SU-DHL-6 (cell line): Measurements from ENCODE around the gene FAM78B.

ENCODE experiments used
- H2AFZ ChIP-seq: fragments of 200-600 bp; sonication (generic); 2 replicates; pipeline ENCODE4 v1.6.1; 2014; ENCODE audit warnings: low read depth, mild to moderate bottlenecking, moderate library complexity, mixed read lengths, antibody characterized with exemption, low read length; ENCODE audit not compliant: severe bottlenecking
- H3F3A ChIP-seq: fragments of 200-600 bp; shearing (Covaris generic); 2 replicates; pipeline ENCODE4 v1.6.0; 2016; ENCODE audit warnings: antibody characterized with exemption, mild to moderate bottlenecking; ENCODE audit not compliant: insufficient read depth
- H3K27ac ChIP-seq: fragments of 200-600 bp; sonication (generic); 2 replicates; pipeline ENCODE4 v1.5.1; 2016; ENCODE audit warnings: low read depth, mild to moderate bottlenecking, low read length, moderate library complexity, mixed read lengths
- H3K27me3 ChIP-seq: fragments of 200-600 bp; sonication (generic), shearing (Covaris generic); 2 replicates; pipeline ENCODE4 v1.6.0; 2014; ENCODE audit warnings: mild to moderate bottlenecking, low read length
- H3K36me3 ChIP-seq: fragments of 200-600 bp; sonication (generic); 2 replicates; pipeline ENCODE4 v1.6.1; 2014; ENCODE audit warnings: mild to moderate bottlenecking, low read length, mixed read lengths
- H3K4me2 ChIP-seq: fragments of 300-600, 200-600 bp; shearing (Covaris generic), sonication (generic); 2 replicates; pipeline ENCODE4 v1.6.0; 2014; ENCODE audit warnings: low read length, low read depth, mild to moderate bottlenecking; ENCODE audit not compliant: poor library complexity, severe bottlenecking
- H3K4me3 ChIP-seq: fragments of 200-600 bp; sonication (generic); 2 replicates; pipeline ENCODE4 v1.5.1; 2014; ENCODE audit warnings: antibody characterized with exemption, low read length, mild to moderate bottlenecking, mixed read lengths; ENCODE audit not compliant: insufficient read depth, poor library complexity, severe bottlenecking
- H3K79me2 ChIP-seq: fragments of 200-600 bp; sonication (generic); 2 replicates; pipeline ENCODE4 v1.6.1; 2014; ENCODE audit warnings: mild to moderate bottlenecking, low read length, moderate library complexity; ENCODE audit not compliant: insufficient read depth
- H3K9ac ChIP-seq: fragments of 200-600 bp; sonication (generic); 2 replicates; pipeline ENCODE4 v1.7.0; 2014; ENCODE audit warnings: mild to moderate bottlenecking, low read length
- H3K9me2 ChIP-seq: fragments of 200-600 bp; sonication (generic); replicated peaks from 2 replicates; pipeline ENCODE4 v1.6.1; 2014; ENCODE audit warnings: low read length; ENCODE audit not compliant: insufficient read depth
- H3K9me3 ChIP-seq: fragments of 200-600 bp; sonication (generic); 2 replicates; pipeline ENCODE4 v1.6.1; 2014; ENCODE audit warnings: low read length, mixed read lengths; ENCODE audit not compliant: insufficient read depth
- H4K20me1 ChIP-seq: fragments of 200-600 bp; sonication (generic); 2 replicates; pipeline ENCODE4 v1.6.1; 2014; ENCODE audit warnings: low read depth, mild to moderate bottlenecking, antibody characterized with exemption, low read length, moderate library complexity, mixed read lengths
- EZH2phosphoT487 ChIP-seq: fragments of 200-600 bp; sonication (generic), shearing (Covaris generic); conservative IDR thresholded peaks from 2 replicates; pipeline ENCODE4 v1.6.1; 2018; ENCODE audit warnings: mild to moderate bottlenecking, antibody characterized with exemption, low read length, moderate library complexity, mixed read lengths
- TF ChIP-seq, protein P1 (sequence below): fragments of 200-600 bp; sonication (generic); IDR thresholded peaks from one replicate; pipeline ENCODE4 v1.5.1; 2017; ENCODE audit warnings: antibody characterized with exemption, mild to moderate bottlenecking, low read length, moderate library complexity; ENCODE audit not compliant: insufficient read depth, poor library complexity, severe bottlenecking

Gene FAM78B

DNA sequence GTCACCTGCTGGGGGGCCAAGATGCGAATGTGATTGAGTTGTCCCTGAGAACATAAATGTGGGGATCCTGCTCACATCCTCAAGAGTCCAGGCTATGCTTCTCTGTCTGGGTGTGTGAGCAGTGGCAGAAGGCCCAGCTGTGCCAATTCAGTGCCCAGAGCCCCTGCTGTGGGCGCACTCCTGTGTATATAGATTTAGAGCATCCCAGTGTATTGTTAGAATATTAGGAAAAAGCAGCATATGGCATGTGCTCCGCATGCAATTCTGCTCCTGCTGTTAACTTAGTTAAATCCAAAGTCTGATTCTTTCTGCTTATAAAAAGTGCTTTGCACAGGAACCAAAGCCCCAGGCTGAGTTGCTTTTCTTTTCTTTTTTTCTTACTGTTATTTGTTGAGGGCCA is 37.8 kb downstream of the FAM78B start:
- Histone ChIP-seq H3K27me3 (no peaks in the 10 kb centered on the region), H3K27ac (no peak overlapping the region), H3K4me3 (no peak overlapping the region), H3K9me2 (no peaks in the 10 kb centered on the region), H3K79me2 (no peaks in the 10 kb centered on the region), H3F3A (no peaks in the 10 kb centered on the region), H3K4me2 (no peak overlapping the region), H3K9ac (no peak overlapping the region), H4K20me1 (no peaks in the 10 kb centered on the region), H2AFZ (no peak overlapping the region), H3K36me3 (no peaks in the 10 kb centered on the region), H3K9me3 (no peaks in the 10 kb centered on the region)
- TF ChIP-seq EZH2phosphoT487 = no peak
- TF ChIP-seq, protein P1, sequence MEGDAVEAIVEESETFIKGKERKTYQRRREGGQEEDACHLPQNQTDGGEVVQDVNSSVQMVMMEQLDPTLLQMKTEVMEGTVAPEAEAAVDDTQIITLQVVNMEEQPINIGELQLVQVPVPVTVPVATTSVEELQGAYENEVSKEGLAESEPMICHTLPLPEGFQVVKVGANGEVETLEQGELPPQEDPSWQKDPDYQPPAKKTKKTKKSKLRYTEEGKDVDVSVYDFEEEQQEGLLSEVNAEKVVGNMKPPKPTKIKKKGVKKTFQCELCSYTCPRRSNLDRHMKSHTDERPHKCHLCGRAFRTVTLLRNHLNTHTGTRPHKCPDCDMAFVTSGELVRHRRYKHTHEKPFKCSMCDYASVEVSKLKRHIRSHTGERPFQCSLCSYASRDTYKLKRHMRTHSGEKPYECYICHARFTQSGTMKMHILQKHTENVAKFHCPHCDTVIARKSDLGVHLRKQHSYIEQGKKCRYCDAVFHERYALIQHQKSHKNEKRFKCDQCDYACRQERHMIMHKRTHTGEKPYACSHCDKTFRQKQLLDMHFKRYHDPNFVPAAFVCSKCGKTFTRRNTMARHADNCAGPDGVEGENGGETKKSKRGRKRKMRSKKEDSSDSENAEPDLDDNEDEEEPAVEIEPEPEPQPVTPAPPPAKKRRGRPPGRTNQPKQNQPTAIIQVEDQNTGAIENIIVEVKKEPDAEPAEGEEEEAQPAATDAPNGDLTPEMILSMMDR = no peak

DNA sequence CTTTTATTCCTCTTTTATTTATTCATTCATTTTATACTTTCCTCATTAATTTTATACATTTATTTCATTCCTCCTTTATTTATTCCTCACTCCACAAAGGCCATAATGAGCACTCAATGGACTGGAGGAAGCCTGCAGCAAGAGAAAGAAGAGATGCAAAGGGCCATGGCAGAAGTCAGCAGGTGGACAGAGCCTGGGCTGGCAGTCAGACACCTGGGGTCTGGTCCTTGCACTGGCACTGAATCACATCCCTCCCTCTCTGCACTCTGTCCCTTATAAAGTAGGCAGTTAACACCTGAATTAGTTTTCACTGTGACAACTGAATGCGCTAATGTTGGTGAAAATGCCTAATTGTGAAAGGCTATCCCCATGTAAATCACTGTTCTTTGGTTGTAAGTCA is 38.6 kb downstream of the FAM78B start:
- no peaks in the 10 kb centered on the region for H3K79me2 ChIP-seq
- no peaks in the 10 kb centered on the region for H4K20me1 ChIP-seq
- H3K27ac ChIP-seq = no peak overlapping the region
- H3K9me3 ChIP-seq = no peaks in the 10 kb centered on the region
- no peak overlapping the region for H2AFZ ChIP-seq
- H3K4me3 ChIP-seq = no peak overlapping the region
- no peaks in the 10 kb centered on the region for H3F3A ChIP-seq
- H3K4me2 ChIP-seq = no peak overlapping the region
- no peaks in the 10 kb centered on the region for H3K9me2 ChIP-seq
- no peaks in the 10 kb centered on the region for H3K36me3 ChIP-seq
- no peaks in the 10 kb centered on the region for H3K27me3 ChIP-seq
- H3K9ac ChIP-seq = no peak overlapping the region
- TF ChIP-seq, protein P1 = no peak
- TF ChIP-seq EZH2phosphoT487 = no peak

DNA sequence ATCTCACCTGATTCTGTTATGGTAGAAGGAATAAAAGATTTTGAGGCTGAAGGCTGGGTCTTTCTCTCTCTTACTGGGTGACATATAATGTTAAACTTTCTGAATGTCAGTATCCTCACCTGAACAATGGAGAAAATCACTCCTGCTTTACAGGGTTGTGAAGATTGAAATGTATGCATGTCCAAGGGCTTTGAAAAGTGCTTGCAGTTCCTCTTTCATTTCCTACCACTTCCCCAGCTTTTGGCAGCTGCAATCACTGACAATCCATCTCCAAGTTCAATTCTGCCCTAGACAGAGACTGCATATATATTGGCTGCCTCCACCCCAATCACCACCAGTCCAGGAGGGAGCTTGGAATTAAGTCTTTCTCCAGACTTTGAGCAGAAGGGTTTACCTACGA is 39.8 kb downstream of the FAM78B start:
- H3K27ac ChIP-seq = no peak overlapping the region
- H3K27me3 ChIP-seq = no peaks in the 10 kb centered on the region
- no peak overlapping the region for H3K9ac ChIP-seq
- TF ChIP-seq EZH2phosphoT487 = no peak
- TF ChIP-seq, protein P1 = no peak
- no peak overlapping the region for H3K4me2 ChIP-seq
- no peaks in the 10 kb centered on the region for H3F3A ChIP-seq
- no peak overlapping the region for H3K4me3 ChIP-seq
- H2AFZ ChIP-seq = no peak overlapping the region
- H4K20me1 ChIP-seq = no peaks in the 10 kb centered on the region
- no peaks in the 10 kb centered on the region for H3K79me2 ChIP-seq
- no peaks in the 10 kb centered on the region for H3K36me3 ChIP-seq
- no peaks in the 10 kb centered on the region for H3K9me2 ChIP-seq
- H3K9me3 ChIP-seq = no peaks in the 10 kb centered on the region

DNA sequence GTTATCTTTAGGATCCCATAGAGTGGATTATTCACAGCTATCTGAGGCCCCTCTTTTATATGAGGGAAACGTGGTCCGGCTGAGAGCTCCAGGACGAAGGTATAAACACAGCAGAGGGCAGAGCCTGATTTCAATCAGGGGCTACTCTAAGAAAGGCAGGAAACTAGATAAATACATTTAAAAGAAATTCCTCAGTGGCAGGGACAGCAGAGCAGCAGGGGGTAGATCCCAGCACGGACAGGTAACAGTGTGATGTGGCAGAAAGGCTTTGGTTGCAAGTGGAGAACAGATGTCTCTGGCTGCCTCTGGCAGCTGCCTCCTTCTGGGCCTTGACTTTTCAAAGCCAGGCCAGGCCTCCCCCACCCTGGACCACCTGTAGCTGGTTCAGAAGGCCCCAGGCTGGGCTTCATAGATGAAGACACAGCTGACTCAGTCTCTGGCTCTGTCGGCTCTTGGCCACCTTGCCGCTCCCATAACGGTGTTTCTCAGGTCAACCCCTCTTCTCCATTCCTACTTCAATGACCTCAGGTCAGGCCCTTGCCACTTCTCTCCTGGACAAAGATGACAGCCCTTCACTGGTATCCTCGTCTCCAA is 43.8 kb downstream of the FAM78B start:
- no peaks in the 10 kb centered on the region for H3K9me2 ChIP-seq
- no peaks in the 10 kb centered on the region for H3K79me2 ChIP-seq
- H3K27me3 ChIP-seq = no peaks in the 10 kb centered on the region
- no peaks in the 10 kb centered on the region for H3K36me3 ChIP-seq
- H3K4me3 ChIP-seq = no peak overlapping the region
- no peaks in the 10 kb centered on the region for H3F3A ChIP-seq
- no peak for TF ChIP-seq EZH2phosphoT487
- TF ChIP-seq, protein P1 = no peak
- no peak overlapping the region for H3K9ac ChIP-seq
- no peak overlapping the region for H3K27ac ChIP-seq
- no peak overlapping the region for H2AFZ ChIP-seq
- H4K20me1 ChIP-seq = no peaks in the 10 kb centered on the region
- H3K4me2 ChIP-seq = no peak overlapping the region
- no peaks in the 10 kb centered on the region for H3K9me3 ChIP-seq
